ENCODE measurements around the gene MON2. TPM values are rescaled to one million over a fixed set of nuclear protein-coding genes. Genes with fewer than 3 reads are reported as not detected.
A peak's percentile ranks its signal among the peaks of the same experiment; 100 is the strongest.

Gene MON2
- total and polyA plus RNA-seq, 2 of the 8 experiments (the other 6 are each of a cell fraction or from before 2014, with no cell fraction given) = 3.8 to 21.8 TPM

DNA sequence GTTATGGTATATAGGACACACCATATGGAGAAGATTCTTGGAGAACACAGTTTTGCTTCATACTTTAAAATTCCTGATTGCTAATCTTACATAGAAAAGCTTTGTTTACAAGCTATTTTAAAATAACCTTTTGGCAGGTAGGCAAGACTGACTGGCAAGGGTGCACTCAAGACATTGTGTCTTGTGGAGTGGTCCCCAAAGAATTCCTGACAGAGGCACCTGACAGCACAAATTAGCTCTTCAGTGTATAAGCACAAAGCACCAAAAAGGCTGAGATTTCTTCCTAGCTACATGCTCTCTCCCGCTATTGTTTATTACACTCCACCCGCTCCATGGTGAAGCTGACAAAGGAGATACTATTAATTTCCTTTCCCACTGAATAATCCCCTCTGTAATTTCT is 139.4 kb downstream of the MON2 start:
- no peaks in the 10 kb centered on the region for H3K9me3 ChIP-seq (ENCODE audit: insufficient read depth in 2 of 2, low read depth in 1 of 2, low read length in 1 of 2)
- H3K27me3 ChIP-seq (replicated peaks in 1 of 4; ENCODE audit: control insufficient read depth in 3 of 4, extremely low read depth in 1 of 4, insufficient read depth in 3 of 4, low read length in 3 of 4) = no peaks in the 10 kb centered on the region
- H3K4ac ChIP-seq (replicated peaks; ENCODE audit: insufficient read length, low read depth, low read length) = no peak overlapping the region
- TF ChIP-seq BCL11A (IDR thresholded peaks at IDR 0.05; ENCODE audit: low read depth in 2 of 2, low read length in 2 of 2) (no peak), CTBP2 (IDR thresholded peaks at IDR 0.05; ENCODE audit: borderline replicate concordance, insufficient read depth, insufficient read length, low read length) (no peak), TBP (IDR thresholded peaks at IDR 0.05; ENCODE audit: low read depth, low read length) (no peak), NANOG (IDR thresholded peaks at IDR 0.05; ENCODE audit: insufficient read depth, low read depth, low read length, poor library complexity, severe bottlenecking) (no peak), ASH2L (IDR thresholded peaks at IDR 0.05; ENCODE audit: low read length) (no peak), RNF2 (IDR thresholded peaks at IDR 0.05; ENCODE audit: borderline replicate concordance, low read depth, low read length, missing control alignments, poor library complexity, severe bottlenecking) (no peak), KDM1A (IDR thresholded peaks at IDR 0.05; ENCODE audit: borderline replicate concordance, low read length) (no peak)
- TF ChIP-seq, protein P1, sequence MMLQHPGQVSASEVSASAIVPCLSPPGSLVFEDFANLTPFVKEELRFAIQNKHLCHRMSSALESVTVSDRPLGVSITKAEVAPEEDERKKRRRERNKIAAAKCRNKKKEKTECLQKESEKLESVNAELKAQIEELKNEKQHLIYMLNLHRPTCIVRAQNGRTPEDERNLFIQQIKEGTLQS (IDR thresholded peaks at IDR 0.05; ENCODE audit: insufficient read depth, low read depth, low read length) = no peak
- TF ChIP-seq, protein P2, sequence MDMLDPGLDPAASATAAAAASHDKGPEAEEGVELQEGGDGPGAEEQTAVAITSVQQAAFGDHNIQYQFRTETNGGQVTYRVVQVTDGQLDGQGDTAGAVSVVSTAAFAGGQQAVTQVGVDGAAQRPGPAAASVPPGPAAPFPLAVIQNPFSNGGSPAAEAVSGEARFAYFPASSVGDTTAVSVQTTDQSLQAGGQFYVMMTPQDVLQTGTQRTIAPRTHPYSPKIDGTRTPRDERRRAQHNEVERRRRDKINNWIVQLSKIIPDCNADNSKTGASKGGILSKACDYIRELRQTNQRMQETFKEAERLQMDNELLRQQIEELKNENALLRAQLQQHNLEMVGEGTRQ (IDR thresholded peaks at IDR 0.05; ENCODE audit: low read length) = no peak
- peaks cover 0 to 50% of the 10 kb centered on the region in 2 experiments; a peak in 3 of 4 replicates for H3K79me2 ChIP-seq (ENCODE audit: control insufficient read depth in 1 of 2, insufficient read depth in 2 of 2, low read length in 2 of 2)
- H2BK5ac ChIP-seq (ENCODE audit: low read depth, low read length) = no peak overlapping the region
- no peak overlapping the region for H4K91ac ChIP-seq (replicated peaks; ENCODE audit: insufficient read length, low read length)
- no peak overlapping the region for H3K14ac ChIP-seq (ENCODE audit: insufficient read length)
- no peak overlapping the region for H2BK120ac ChIP-seq (replicated peaks; ENCODE audit: low read depth, low read length)
- H4K5ac ChIP-seq (ENCODE audit: insufficient read length, low read depth, low read length) = no peak overlapping the region
- H2AFZ ChIP-seq (ENCODE audit: low read length) = no peak overlapping the region
- no peak overlapping the region for H3K9ac ChIP-seq (replicated peaks in 1 of 4; ENCODE audit: extremely low read depth in 1 of 4, low read depth in 3 of 4, low read length in 3 of 4)
- H3K23ac ChIP-seq (ENCODE audit: insufficient read length) = no peak overlapping the region
- H3K79me1 ChIP-seq (ENCODE audit: low read depth, low read length) = no peaks in the 10 kb centered on the region
- no peak overlapping the region for H3K27ac ChIP-seq (ENCODE audit: low read depth, low read length)
- H2AK5ac ChIP-seq (ENCODE audit: low read depth, low read length) = no peak overlapping the region
- peaks cover 0 to 5% (median 3%) of the 10 kb centered on the region in 4 experiments; a peak in 5 of 7 replicates for H3K4me1 ChIP-seq (replicated peaks in 1 of 4; ENCODE audit: control insufficient read depth in 3 of 4, insufficient read depth in 4 of 4, low read length in 3 of 4)
- DNase-seq (ENCODE audit: low read depth in 1 of 2, low spot score in 2 of 2) (no peak), FAIRE-seq (no peak)
- H4K20me1 ChIP-seq (replicated peaks in 1 of 2; ENCODE audit: control insufficient read depth in 1 of 2, insufficient read depth in 2 of 2, low read length in 2 of 2) = peaks cover 4 to 6% of the 10 kb centered on the region in 2 experiments
- no peak overlapping the region for H3K18ac ChIP-seq (ENCODE audit: extremely low read depth, low read length)
- H2BK15ac ChIP-seq (ENCODE audit: low read length) = no peak overlapping the region
- CTCF ChIA-PET (ENCODE audit: partially characterized antibody) = interaction anchor here (0.7 to 2.0 kb wide), 12 partner anchors 9 to 194 kb away, joined by 3 to 12 read pairs (median 4); no protein-coding TSS in a partner anchor
- WGBS, 2 experiments (ENCODE audit: extremely low coverage in 1 of 2, insufficient coverage in 1 of 2, insufficient read length in 1 of 2, insufficient replicate concordance in 2 of 2, low coverage in 1 of 2, low lambda C conversion rate in 2 of 2, missing lambda C conversion rate in 1 of 2) = 82% methylated on average over 2 of the region's 2 CpGs; no CpG with 5 or more reads in 1 of the 2 experiments
- H2BK12ac ChIP-seq (ENCODE audit: low read depth, low read length) = no peak overlapping the region
- no peak overlapping the region for H4K8ac ChIP-seq (ENCODE audit: extremely low read depth, insufficient read depth, low read length)
- H3K56ac ChIP-seq (replicated peaks; ENCODE audit: insufficient read length, low read depth, low read length) = no peak overlapping the region
- POLR2A ChIA-PET (ENCODE audit: partially characterized antibody) = interaction anchor here (0.8 to 2.2 kb wide), 7 partner anchors 9 to 49 kb away, joined by 4 to 16 read pairs (median 5); no protein-coding TSS in a partner anchor
- peak overlapping the region in 1 of 4 experiments; percentile 74; a peak in 2 of 8 replicates for H3K4me3 ChIP-seq (ENCODE audit: extremely low read depth in 1 of 4, insufficient read depth in 2 of 4, low read depth in 3 of 4, low read length in 4 of 4)
- H2BK20ac ChIP-seq (ENCODE audit: low read length) = no peak overlapping the region
- H3K36me3 ChIP-seq (ENCODE audit: control insufficient read depth in 2 of 4, insufficient read depth in 4 of 4, low read length in 3 of 4) = no peaks in the 10 kb centered on the region
- H3K23me2 ChIP-seq (ENCODE audit: low read depth, low read length) = no peaks in the 10 kb centered on the region
- no peak overlapping the region for H3K4me2 ChIP-seq (ENCODE audit: insufficient read depth in 1 of 2, low read depth in 2 of 2, low read length in 2 of 2)
